ENCODE data around the gene MED8. TPM values are rescaled to one million over a fixed set of nuclear protein-coding genes. Genes with fewer than 3 reads are reported as not detected.

The MED8 gene
- total RNA-seq, 1 experiment from 2014 or later = 36.0 TPM

DNA sequence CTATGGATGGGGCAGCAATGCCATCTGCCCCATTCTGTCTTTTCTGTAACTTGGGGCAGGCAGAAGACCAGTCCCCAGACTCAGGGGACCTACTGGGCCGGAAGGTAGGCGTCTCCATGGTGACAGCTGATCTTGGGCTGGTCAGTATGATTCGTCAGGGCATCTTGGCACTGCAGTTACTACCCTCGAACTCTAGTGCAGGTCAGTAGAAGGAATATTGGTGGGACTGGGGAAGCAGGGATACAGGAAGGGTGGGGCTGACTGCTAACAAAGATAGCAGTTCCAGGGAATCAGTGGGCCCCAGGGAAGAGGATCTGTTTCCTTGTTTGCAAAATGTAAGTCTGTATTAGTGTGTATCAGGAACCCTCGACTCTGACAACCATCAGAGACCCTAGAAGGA, 26.3 kb upstream of the MED8 start:
- no peak overlapping the region for H3K4me2 ChIP-seq (ENCODE audit: low read length)
- RAD21 ChIA-PET (ENCODE audit: low non-redundant PET in 1 of 2, low total read pairs in 2 of 2, uncharacterized antibody in 2 of 2, unreplicated experiment in 2 of 2) = interaction anchor here in 1 of 2 experiments (0.9 kb wide), 1 partner anchor 342 kb away, joined by 3 read pairs; no protein-coding TSS in a partner anchor
- no TSS peak for BruUV-seq (replicated peaks)
- no peaks in the 10 kb centered on the region for H3K9me3 ChIP-seq (ENCODE audit: control insufficient read depth in 1 of 2, insufficient read depth in 1 of 2, low read depth in 1 of 2, low read length in 2 of 2)
- H3K27me3 ChIP-seq (ENCODE audit: insufficient read depth, low read length) = no peaks in the 10 kb centered on the region
- ATAC-seq = no peak
- H3K9me2 ChIP-seq (ENCODE audit: insufficient read depth) = no peaks in the 10 kb centered on the region
- intact Hi-C loops (cut with micrococcal nuclease) = loop anchor here (10.0 kb wide), 1 partner anchor 501 kb away; no protein-coding TSS in a partner anchor
- no peaks in the 10 kb centered on the region for H3K4me1 ChIP-seq (ENCODE audit: control insufficient read depth in 1 of 2, insufficient read depth in 2 of 2, low read length in 2 of 2)
- no peaks in the 10 kb centered on the region for H4K20me1 ChIP-seq (ENCODE audit: insufficient read depth)
- DNase-seq (ENCODE audit: low read depth, low spot score) = no peak
- TF ChIP-seq JUND (IDR thresholded peaks at IDR 0.05) = no peak
- no peak for TF ChIP-seq CBX3 (IDR thresholded peaks at IDR 0.05; ENCODE audit: low read depth)
- TF ChIP-seq, protein P1, sequence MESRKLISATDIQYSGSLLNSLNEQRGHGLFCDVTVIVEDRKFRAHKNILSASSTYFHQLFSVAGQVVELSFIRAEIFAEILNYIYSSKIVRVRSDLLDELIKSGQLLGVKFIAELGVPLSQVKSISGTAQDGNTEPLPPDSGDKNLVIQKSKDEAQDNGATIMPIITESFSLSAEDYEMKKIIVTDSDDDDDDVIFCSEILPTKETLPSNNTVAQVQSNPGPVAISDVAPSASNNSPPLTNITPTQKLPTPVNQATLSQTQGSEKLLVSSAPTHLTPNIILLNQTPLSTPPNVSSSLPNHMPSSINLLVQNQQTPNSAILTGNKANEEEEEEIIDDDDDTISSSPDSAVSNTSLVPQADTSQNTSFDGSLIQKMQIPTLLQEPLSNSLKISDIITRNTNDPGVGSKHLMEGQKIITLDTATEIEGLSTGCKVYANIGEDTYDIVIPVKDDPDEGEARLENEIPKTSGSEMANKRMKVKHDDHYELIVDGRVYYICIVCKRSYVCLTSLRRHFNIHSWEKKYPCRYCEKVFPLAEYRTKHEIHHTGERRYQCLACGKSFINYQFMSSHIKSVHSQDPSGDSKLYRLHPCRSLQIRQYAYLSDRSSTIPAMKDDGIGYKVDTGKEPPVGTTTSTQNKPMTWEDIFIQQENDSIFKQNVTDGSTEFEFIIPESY (IDR thresholded peaks at IDR 0.05; ENCODE audit: extremely low read depth, insufficient replicate concordance, low read length) = no peak
- TF ChIP-seq SP1 (IDR thresholded peaks at IDR 0.05; ENCODE audit: low read depth) = no peak
- TF ChIP-seq POLR2AphosphoS5 (IDR thresholded peaks at IDR 0.05; ENCODE audit: low read depth, low read length) = no peak
- TF ChIP-seq ELF1 (IDR thresholded peaks at IDR 0.05; ENCODE audit: borderline replicate concordance, low read depth) = no peak
- TF ChIP-seq, protein P2, sequence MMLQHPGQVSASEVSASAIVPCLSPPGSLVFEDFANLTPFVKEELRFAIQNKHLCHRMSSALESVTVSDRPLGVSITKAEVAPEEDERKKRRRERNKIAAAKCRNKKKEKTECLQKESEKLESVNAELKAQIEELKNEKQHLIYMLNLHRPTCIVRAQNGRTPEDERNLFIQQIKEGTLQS (IDR thresholded peaks at IDR 0.05) = no peak
- TF ChIP-seq ZFX (IDR thresholded peaks at IDR 0.05) = no peak
- no peak overlapping the region for H3K27ac ChIP-seq (ENCODE audit: low read depth, low read length)
- peaks cover 9 to 11% of the 10 kb centered on the region in 2 experiments; a peak in 2 of 4 replicates for H3K36me3 ChIP-seq (ENCODE audit: control insufficient read depth in 1 of 2, insufficient read depth in 2 of 2, low read length in 2 of 2)
- no peak overlapping the region for H3K4me3 ChIP-seq (replicated peaks in 1 of 2; ENCODE audit: low read depth in 1 of 2, low read length in 2 of 2)
- POLR2A ChIA-PET = no interaction called here
- CTCF ChIA-PET = interaction anchor here (1.0 to 2.2 kb wide), 2 partner anchors 32 to 190 kb away, joined by 6 to 51 read pairs; no protein-coding TSS in a partner anchor
- H3K79me2 ChIP-seq (ENCODE audit: insufficient read depth, low read length) = no peaks in the 10 kb centered on the region
- H3K9ac ChIP-seq (ENCODE audit: low read length) = no peak overlapping the region
- no peak overlapping the region for H2AFZ ChIP-seq (ENCODE audit: low read depth, low read length, poor library complexity, severe bottlenecking)

All from HCT116 (cell line).